H1 (cell line): Measurements from ENCODE around the gene FTHL17. TPM values are rescaled to one million over a fixed set of nuclear protein-coding genes. Genes with fewer than 3 reads are reported as not detected.

Experiments
- CEBPB ChIP-seq: IDR thresholded peaks from 2 replicates; pipeline ENCODE4 v1.6.1; 2012; ENCODE audit warnings: low read depth, low read length
- GTF2F1 ChIP-seq: IDR thresholded peaks from 2 replicates; pipeline ENCODE4 v1.6.1; 2012; ENCODE audit warnings: low read depth, low read length, improper control_type of control experiment, borderline replicate concordance
- SRF ChIP-seq: IDR thresholded peaks from 2 replicates; pipeline ENCODE4 v1.6.1; 2011; ENCODE audit warnings: mild to moderate bottlenecking, low read depth, low read length, moderate library complexity
- polyA plus RNA-seq, 7 experiments: library from polyadenylated mRNA; depleted of rRNA in 3 of 7; stranded (reverse) in 5 of 7; unstranded in 2 of 7; fragments of >200 nt in 5 of 7; fragments of 200-250 nt in 2 of 7; gene quantifications; 1 replicate in 5 of 7; 2 replicates in 1 of 7; 4 replicates in 1 of 7; pipeline versions ENCODE4 v1.2.1 to v1.2.3, GENCODE V29; 2011 to 2013; ENCODE audit warnings: missing spikeins in 2 of 7, mixed read lengths in 2 of 7
- total RNA-seq: library from RNA; stranded (reverse); fragmentation: NEBNext Ultra II Directional; extraction: Animal tissue kit (Norgen Biotek cat#: 25700); gene quantifications from 2 replicates; pipeline ENCODE4 v1.2.1, GENCODE V29; 2021

FTHL17 gene
- total and polyA plus RNA-seq, 2 of the 8 experiments (the other 6 are each of a cell fraction or from before 2014, with no cell fraction given), result not detected

DNA sequence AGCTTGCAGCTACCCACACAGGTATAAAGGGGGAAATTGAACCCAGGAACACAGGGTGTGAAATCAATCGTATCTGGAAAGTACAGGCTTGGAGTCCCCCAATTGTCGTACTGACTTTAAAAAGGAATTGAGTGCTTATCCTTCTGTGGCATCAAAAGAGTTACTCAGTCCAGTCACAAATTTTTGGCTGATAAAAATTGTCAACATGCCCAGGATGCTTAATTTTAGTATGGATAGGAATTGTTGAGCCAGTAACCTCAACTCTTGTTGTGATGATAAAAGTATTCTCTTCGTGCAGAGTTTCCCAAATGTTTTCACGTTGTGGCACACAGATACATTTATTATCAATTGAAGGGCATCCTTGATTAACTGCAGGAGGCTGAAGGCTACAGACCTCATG, 43.6 kb upstream of the FTHL17 start (continued):
- TF ChIP-seq CEBPB (no peak), GTF2F1 (no peak), SRF (no peak)
